Lung (tissue), 13 donors: Measurements from ENCODE around the gene UHMK1. TPM values are rescaled to one million over a fixed set of nuclear protein-coding genes. Genes with fewer than 3 reads are reported as not detected.

Source experiments
- ATAC-seq: fragments of 200-7000 bp; cut with Tn5 transposase; one replicate; pipeline ENCODE4 v1.9.1; 2020; ENCODE audit warnings: moderate number of reproducible peaks; ENCODE audit not compliant: insufficient read depth, low FRiP score
- DNase-seq, 3 donors: peaks; one replicate each; pipeline ENCODE4 v3.0.0-alpha.2; 2013 to 2017
- H3K27ac ChIP-seq, 2 donors: one replicate each; pipeline ENCODE4 v1.5.1; 2013; ENCODE audit warnings: mild to moderate bottlenecking in 2 of 2, moderate library complexity in 2 of 2, control low read depth in 1 of 2, inconsistent platforms in 1 of 2, low read depth in 1 of 2, low read length in 1 of 2
- H3K27me3 ChIP-seq, 3 donors: one replicate each; pipeline ENCODE4 v1.5.1; 2013; ENCODE audit warnings: low read length in 2 of 3; ENCODE audit not compliant: control insufficient read depth in 3 of 3, insufficient read depth in 3 of 3
- H3K36me3 ChIP-seq, 4 donors: one replicate each; pipeline ENCODE4 v1.5.1; 2013; ENCODE audit warnings: low read length in 4 of 4, mild to moderate bottlenecking in 1 of 4, moderate library complexity in 1 of 4; ENCODE audit not compliant: control insufficient read depth in 4 of 4, insufficient read depth in 4 of 4
- H3K4me1 ChIP-seq, 5 donors: one replicate each; pipeline ENCODE4 v1.5.1; 2013; ENCODE audit warnings: low read length in 5 of 5, mild to moderate bottlenecking in 2 of 5, moderate library complexity in 1 of 5; ENCODE audit not compliant: control insufficient read depth in 5 of 5, insufficient read depth in 5 of 5
- H3K4me3 ChIP-seq: one replicate; pipeline ENCODE4 v1.5.1; 2013; ENCODE audit warnings: mild to moderate bottlenecking, control low read depth, moderate library complexity
- H3K9ac ChIP-seq, 2 donors: one replicate each; pipeline ENCODE4 v1.5.1; 2013; ENCODE audit warnings: low read length in 2 of 2, control low read depth in 1 of 2; ENCODE audit not compliant: insufficient read depth in 1 of 2
- H3K9me3 ChIP-seq, 4 donors: one replicate each; pipeline ENCODE4 v1.5.1; 2013; ENCODE audit warnings: low read length in 3 of 4, mild to moderate bottlenecking in 1 of 4, moderate library complexity in 1 of 4; ENCODE audit not compliant: control insufficient read depth in 4 of 4, insufficient read depth in 3 of 4
- CTCF ChIP-seq: IDR thresholded peaks from 2 replicates; pipeline ENCODE4 v1.5.1; 2012; ENCODE audit warnings: mild to moderate bottlenecking; ENCODE audit errors: control extremely low read depth, extremely low read depth
- WGBS, 2 donors: extraction: QIAGEN DNeasy Blood & Tissue Kit; methylation state at CpG; one replicate each; pipeline ENCODE4 v1.1.7; 2013; 5-methylcytosine and 5-hydroxymethylcytosine counted together
- polyA plus RNA-seq, 2 donors: library from polyadenylated mRNA; stranded (reverse); fragments of 200-250 nt; gene quantifications; one replicate each; pipeline ENCODE4 v1.2.1, GENCODE V29; 2013
- small RNA-seq: library from RNA; depleted of rRNA; stranded (forward); fragments of <200 nt; gene quantifications from one replicate; pipeline ENCODE3, GENCODE V24; 2014; ENCODE audit warnings: low replicate concordance
- total RNA-seq, 2 donors: library from RNA; depleted of rRNA in 1 of 2; stranded (reverse); fragments of >200 nt in 1 of 2; gene quantifications; one replicate each; pipeline ENCODE4 v1.2.1, GENCODE V29; 2014 to 2021
- donor health status: control.
- donor health status: control.
- donor health status: Bipolar disorder and iron deficiency.
- donor health status: healthy.
- donor health status: DM: yes; HTN: yes; CAD: no.

UHMK1 gene
- total and polyA plus RNA-seq, 4 donors = 17.5 to 63.0 (median 32.5) TPM

- H3K36me3 ChIP-seq = peaks cover 0 to 14% (median 3%) of the 10 kb centered on the region in 4 donors
- no peaks in the 10 kb centered on the region for H3K27me3 ChIP-seq
- H3K4me1 ChIP-seq = peaks cover 0 to 4% (median 0%) of the 10 kb centered on the region in 5 donors
- H3K9me3 ChIP-seq = no peaks in the 10 kb centered on the region
- no peak overlapping the region for H3K9ac ChIP-seq
- DNase-seq = no peak
- ATAC-seq = no peak
- no peak overlapping the region for H3K4me3 ChIP-seq
- 91 to 92% methylated on average over 4 of the region's 4 CpGs for WGBS, 2 donors
- TF ChIP-seq CTCF = no peak
- no peak overlapping the region for H3K27ac ChIP-seq
These were observed 80.6 kb downstream of the UHMK1 start for GRCh38 chr1:162578071-162578700.

GRCh38 chr1:162578936-162579335 lies 81.3 kb downstream of the UHMK1 start:
- H3K4me1 ChIP-seq = peaks cover 0 to under 1% (median 0%) of the 10 kb centered on the region in 5 donors
- H3K27me3 ChIP-seq = no peaks in the 10 kb centered on the region
- peaks cover 0 to 15% (median 4%) of the 10 kb centered on the region in 4 donors for H3K36me3 ChIP-seq
- no peak overlapping the region for H3K4me3 ChIP-seq
- no peak overlapping the region for H3K27ac ChIP-seq
- WGBS, 2 donors = 69 to 78% methylated on average over 1 of the region's 1 CpG
- H3K9ac ChIP-seq = no peak overlapping the region
- no peaks in the 10 kb centered on the region for H3K9me3 ChIP-seq
- ATAC-seq (no peak), DNase-seq (no peak)
- no peak for TF ChIP-seq CTCF

Small RNA genes lying within 50 kb of the gene (small RNA-seq; reads per million reads assigned to genes)
- not detected for gene UQCRBP2

Other genes starting within 250 kb of the UHMK1 start
- not detected for gene SPATA46, start 121.0 kb upstream of the UHMK1 start, total RNA-seq
- gene SPATA46, start 121.0 kb upstream of the UHMK1 start, polyA plus RNA-seq = not detected
- 1 to 10 TPM; 2.1 to 7.9 TPM for gene C1orf226, start 116.1 kb upstream of the UHMK1 start, total RNA-seq
- 1 to 10 TPM; 2.2 to 2.5 TPM for gene C1orf226, start 116.1 kb upstream of the UHMK1 start, polyA plus RNA-seq
- 1 to 10 TPM in 1 of 2 donors, under 1 TPM in 1; 0.61 to 1.5 TPM for gene SH2D1B, start 85.7 kb upstream of the UHMK1 start, total RNA-seq
- gene SH2D1B, start 85.7 kb upstream of the UHMK1 start, polyA plus RNA-seq = 1 to 10 TPM in 1 of 2 donors, under 1 TPM in 1; 0.26 to 1.6 TPM
- gene UAP1, start 63.9 kb downstream of the UHMK1 start, total RNA-seq = 10 to 100 TPM; 37.8 to 40.5 TPM
- gene UAP1, start 63.9 kb downstream of the UHMK1 start, polyA plus RNA-seq = 10 to 100 TPM; 34.7 to 43.4 TPM
- 10 to 100 TPM; 29.2 to 55.7 TPM for gene DDR2, start 134.6 kb downstream of the UHMK1 start, total RNA-seq
- 1 to 10 TPM; 2.3 to 6.0 TPM for gene DDR2, start 134.6 kb downstream of the UHMK1 start, polyA plus RNA-seq